Femur (tissue), 1 donor: ENCODE results near the gene PPY.
"Not testable (repeated sequence)": the region's sequence is repeated elsewhere in the genome, so short reads cannot be mapped to it uniquely, and the experiment has no call there.

Experiments
- DNase-seq: peaks from one replicate; pipeline ENCODE4 v3.0.0-alpha.2; 2017

The PPY gene

DNA sequence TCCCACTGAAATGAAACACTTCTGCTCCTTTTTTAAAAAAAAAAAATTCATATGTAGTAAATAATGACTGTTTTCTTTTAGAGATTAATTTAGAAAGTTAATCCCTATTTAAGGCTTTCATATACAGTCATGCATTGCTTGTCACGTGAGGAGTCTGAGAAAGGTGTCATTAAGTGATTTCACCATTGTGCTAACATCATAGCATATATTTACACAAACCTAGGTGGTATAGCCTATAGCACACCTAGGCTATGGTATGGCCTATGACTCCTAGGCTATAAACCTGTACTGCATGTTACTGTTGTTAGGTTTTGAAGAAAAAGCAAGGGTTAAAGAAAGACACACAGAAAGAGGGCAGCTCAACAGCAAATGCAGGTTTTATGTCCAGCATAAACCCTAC is 13.7 kb downstream of the PPY start:
- no peak for DNase-seq

DNA sequence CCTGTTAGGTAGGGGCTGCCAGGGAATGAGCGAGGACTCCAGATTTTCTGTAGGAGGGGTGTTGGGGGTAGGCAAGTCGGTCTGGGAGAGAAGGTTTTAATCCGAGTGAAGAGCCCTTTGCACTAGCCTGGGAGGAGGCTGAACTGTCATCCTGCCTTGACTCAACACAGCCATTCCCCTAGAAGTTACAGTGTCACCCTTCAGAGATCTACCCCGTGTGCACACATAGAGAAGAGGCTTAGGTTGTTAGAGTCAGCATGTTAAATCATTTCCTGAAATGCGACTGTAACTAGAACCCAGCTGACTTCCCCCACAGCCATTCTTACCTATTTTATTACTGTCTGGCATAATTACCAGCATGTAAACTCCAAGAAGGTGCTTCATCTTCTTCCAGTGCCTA is 14.3 kb downstream of the PPY start:
- not testable (repeated sequence) for DNase-seq

DNA sequence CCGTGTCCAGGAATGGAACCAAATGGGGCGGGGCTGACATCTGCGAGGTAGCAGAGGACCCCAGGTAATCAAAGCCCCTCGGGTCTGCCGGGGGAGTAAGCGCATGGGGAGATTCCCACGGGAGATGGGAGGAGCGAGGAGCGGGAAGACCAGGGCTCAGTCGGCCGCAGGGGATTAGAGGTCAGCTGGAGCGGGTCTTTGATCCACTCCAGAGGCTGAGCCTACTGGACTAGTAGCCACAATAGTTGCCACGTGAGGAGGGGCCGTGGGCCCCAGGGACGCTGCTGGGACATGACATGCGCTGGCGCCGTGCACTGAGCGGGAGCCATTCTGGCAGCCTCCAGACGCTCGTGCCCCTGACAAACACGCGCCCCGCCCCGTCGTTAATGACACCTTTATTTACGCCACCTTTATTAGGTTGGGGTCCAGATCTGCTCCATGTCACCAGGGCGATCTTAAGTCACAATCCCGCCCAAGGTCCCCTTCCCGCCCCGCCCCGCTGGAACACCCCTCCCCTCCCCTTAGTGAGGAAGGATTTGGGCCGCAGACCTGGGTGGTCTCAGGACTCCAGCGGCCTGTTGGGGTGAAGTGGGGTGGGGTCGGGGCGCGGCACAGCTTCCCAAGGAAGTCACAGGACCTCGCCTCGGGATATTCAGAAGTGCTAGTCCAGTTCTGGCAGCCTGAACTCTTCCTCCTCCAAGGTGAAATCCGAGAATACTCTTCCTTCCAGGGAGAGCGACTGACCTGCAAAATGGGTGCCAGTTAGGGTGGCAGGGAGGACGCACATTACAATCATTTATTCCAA is 15.0 kb downstream of the PPY start:
- DNase-seq: no peak

DNA sequence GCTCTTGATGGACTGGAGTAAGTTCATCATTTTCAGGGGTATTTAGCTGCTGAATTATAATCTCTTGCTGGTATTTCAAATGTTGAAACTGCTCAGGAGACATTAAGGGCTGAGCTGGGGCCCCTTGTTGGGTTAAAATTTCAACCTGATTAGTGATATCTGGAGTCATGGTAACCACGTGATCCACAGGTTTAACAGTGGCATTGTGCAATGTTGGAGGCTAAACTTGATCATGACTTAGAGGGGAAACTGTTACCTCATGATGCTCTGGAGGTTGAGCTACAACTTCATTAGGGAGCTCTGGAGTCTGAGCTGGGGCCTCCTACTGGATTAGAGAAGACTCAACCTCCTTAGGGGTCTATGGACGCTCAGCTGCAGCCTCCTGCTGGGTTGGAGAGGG is 17.7 kb downstream of the PPY start:
- no peak for DNase-seq

DNA sequence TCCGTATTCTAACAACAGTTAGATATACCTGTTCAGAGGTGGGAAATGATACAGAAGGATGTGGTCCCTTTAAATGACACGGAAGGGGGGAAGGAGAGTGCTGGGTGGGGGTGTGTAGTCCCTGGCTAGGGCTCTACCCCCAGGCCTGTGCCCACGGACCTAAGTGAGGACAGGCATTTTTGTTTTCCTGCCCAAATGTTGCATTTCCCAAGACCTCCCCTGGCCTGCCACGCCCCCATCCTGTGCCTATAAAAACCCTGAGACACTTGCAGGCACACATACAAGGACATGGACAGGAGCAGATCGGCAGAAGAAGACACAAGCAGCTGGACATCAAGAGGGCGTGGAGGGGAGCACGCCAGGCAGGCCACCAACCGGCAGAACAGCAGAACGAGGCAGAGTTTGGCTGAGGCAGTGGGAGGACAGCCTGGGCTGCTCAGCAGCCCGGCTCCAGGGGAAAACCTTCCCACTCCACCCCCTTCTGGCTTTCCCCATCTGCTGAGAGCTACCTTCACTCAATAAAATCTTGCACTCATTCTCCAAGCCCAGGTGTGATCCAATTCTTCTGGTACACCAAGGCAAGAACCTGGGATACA is 21.7 kb downstream of the PPY start:
- no peak for DNase-seq

DNA sequence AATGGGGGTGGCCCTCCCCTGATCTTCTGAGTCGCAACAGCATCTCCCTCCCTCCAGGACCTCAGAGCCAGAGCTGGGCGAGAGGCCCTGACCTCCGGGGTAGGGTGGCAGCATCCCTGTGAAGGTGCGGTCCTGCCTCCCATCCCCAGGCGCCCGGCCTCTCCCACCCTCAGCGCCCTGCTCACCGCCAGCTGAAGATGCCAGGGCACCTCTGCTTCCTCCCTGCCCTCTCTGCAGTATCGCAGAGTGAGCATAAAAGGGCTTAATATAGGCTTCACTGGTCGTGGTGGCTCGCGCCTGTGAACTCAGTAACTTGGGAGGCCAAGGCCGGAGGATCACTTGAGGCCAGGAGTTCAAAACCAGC is 24.3 kb downstream of the PPY start:
- DNase-seq: no peak

DNA sequence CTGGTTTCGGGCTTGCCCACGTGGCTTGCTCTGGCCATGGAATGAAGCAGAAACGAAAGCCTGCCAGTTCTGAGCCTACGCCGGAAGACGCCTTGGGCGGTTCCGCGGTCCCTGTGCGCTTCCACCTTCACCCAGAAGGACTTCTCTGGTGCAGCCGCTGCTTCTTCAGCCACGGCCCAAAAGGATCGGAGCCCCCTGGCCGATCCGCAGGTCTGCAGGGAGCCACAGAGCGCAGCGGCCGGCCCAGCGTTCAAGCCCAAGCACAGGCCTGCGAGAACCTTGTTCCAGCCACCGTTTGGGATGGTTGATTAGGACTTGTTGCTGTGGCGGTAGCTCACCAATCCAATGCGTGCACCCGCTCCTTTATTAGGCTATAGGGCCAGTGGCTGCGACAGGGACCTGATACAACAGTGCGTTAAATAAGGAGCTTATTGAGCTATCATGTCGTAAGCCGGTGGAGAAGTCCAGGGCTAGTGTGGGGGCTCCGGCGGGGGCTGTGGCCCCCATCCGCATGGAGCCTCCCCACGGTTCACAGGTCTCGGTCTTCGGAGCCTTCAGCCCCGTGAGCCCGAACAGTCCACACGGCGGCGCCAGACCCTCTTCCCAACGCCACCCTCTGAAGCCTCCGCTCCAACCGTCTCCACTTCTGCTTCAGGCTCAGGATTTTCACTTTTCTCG is 24.8 kb downstream of the PPY start:
- DNase-seq: no peak

DNA sequence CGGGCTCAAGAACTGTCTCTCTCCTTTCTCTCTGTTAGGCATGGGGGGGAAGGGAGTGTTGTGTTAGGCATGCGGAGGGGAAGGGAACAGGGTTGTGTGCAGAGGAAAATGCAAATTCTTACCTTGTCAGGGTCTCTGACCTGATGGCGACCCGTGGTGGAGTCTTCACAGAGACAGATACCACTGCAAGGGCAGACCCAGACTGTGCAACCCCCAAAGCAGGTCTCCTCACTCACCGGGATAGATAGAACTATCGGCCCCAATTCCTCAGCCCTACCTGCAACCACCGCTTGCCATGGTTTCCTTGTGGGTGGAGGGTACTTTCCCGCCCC is 25.3 kb downstream of the PPY start:
- no peak for DNase-seq

DNA sequence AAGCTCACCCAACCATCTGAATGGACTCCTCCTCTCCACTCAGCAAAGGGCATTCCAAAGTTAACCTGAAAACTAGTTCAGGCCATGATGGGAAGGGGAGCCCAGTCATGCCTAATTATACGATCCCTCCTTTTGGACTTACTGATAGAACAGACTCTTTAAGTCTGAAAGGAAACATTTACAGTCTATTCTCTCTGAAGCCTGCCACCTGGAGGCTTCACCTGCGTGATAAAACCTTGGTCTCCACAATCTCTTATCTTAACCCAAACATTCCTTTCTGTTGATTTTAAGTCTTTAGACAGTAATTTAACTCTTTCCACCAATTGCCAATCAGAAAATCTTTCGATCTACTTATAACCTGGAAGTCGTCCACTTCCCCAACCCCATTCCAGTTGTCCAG is 25.9 kb downstream of the PPY start:
- no peak for DNase-seq

DNA sequence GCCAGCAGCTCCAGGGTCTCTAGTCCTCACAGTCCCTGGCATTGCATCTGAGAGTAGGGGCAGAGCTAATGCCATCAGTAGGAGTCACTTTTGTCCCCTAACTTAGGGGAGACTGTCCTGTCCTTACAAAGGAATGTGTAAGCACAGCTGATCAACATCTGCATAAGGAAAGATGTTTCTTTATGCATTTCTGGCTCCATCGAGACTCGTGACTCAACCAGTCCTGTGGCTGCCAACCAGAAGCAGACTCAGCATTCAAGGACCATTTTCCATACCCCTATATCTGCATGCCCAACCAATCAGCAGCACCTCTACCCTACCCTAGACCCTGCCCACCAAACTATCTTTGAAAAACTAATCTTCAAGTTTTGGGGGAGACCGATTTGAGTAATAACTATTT is 26.7 kb downstream of the PPY start:
- no peak for DNase-seq

DNA sequence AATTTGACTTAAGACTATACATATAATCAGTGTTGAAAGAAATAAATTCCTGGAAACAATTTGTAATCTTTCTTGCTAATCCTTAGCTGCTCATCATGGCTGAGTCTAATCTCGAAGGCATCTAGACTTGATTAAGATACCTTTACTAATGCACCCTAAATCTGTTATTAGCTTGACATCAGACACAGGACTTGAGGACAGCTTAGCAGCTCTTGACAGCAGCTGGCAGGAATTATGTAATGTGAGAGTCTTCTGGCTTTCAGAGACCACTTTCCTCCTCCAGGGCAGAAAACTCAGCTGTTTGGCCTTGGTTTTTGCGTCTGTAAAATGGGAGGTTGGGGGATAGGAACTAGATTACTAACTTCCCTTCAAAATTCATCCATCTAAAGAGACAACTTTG is 27.8 kb downstream of the PPY start:
- DNase-seq: no peak

DNA sequence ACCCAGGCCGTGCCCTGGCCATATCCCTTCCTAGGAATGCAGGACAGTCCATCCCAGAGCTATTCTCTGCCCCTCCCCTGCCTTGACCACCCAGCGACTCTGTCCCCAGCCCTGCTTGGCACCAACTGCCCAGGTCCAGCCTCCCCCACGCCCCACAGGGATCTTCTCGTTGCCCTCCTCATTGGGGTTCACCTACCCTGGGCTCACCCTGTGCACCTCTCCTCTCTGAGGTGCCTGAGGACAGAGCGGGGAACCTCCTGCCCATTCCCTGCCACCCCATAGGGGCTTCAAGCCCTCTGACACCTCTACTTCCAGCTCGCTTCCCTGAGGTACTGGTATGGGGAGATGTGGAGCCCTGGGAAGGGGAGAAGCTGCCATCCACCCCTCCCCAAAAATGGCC is 28.7 kb downstream of the PPY start:
- no peak for DNase-seq

DNA sequence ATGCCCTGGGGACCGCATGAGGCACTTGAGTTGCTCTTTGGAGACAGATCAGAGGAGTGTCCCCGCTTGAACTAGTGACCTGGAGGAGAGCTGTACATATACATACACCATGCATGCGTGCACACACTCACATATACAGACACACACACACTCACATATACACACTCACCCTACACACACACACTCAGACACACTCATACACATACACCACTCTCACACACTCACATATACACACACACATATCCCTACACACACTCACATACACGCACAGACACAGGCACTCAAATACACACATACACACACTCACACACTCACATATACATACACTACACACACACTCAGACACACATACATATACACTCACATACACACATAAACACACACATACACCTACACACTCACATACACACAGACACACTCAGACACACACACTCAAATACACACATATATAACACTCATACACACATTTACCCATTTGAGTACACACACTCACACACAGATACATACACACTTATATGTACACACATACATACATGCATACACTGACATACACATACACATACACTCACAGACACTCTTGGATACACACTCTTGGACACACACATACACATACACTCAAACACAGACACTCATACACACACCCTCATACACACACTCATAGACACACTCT is 29.5 kb downstream of the PPY start:
- DNase-seq: no peak

DNA sequence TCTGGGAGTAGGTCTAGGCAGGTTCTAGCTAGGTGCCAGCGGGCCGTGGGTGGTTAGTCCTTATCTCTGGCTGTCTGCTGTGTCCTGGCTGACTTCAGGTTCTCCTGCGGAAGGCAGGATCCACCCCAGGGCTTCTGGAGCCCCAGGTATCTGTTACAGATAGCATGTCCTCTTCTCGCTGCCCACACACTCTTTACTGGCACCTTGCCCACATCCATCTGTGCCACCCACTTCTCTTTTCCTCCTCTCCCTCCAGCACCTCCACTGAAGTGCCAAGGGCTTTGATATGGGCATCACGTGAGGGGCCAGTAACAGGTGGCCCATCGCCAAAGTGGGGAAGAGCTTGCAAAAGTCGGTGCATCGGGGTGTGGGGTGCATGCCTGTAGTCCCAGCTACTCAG is 30.4 kb downstream of the PPY start:
- no peak for DNase-seq

DNA sequence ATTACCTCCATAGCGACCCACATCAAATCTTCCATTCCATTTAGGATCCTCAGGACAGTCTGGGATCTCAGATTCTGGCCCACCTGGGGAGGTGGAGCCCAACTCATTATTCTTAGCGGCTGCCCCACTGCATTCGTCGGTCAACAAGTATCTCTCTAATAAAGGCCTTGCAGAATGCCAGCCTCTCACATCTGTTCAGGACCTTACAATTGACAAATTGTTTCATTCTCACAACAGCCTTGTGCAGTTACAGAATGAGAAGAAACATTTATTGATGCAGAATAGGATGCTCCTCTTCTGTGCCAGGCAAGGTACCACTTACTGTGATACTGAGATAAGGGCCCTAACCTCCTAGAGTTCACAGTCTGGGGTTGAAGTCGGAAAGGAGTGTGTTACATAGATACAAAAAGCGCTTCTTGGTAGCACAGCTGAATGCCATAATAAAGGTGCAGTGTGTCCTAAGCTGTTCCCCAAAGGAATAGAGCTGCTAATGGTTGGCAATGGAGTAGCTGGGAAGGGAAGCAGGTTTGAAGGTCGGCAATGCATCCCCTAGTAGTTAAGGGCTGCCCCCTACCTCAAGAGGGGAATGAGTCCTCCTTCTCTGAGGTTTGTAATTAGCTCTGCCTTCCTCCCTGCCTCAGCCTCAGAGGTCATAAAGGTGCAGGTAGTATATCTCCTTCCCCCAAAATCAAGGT is 32.6 kb downstream of the PPY start:
- DNase-seq: no peak

DNA sequence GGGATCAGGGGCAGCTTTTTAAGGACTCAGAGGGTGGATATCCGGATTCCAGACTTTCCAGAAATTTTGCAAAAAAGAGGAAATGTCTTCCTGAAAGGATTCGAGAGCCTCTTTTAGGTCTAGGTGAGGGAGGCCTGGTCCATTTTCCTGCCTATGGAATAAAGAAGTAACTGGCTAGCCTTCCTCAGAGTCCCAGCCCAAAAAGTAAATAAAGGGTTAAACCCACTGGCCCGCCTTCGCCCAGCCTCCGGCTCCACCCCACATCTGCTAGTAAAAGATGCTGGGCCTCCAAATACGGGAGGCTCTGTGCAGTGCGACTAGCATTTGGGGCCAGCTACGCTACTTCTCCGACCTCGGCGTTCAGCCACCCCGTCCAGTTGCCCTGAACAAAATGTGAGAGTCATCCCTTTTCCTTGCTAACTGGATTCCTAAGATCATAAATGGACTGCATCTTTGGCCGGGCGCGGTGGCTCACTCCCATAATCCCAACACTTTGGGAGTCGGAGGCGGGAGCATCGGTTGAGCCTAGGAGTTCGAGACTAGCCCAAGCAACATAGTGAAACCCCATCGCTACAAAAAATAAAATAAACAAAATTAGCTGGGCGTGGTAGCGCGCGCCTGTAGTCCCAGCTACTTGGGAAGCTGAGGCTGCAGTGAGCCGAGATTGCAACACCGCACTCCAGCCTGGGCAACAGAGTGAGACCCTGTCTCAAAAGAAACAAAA is 34.1 kb downstream of the PPY start:
- peak; percentile 83 for DNase-seq

DNA sequence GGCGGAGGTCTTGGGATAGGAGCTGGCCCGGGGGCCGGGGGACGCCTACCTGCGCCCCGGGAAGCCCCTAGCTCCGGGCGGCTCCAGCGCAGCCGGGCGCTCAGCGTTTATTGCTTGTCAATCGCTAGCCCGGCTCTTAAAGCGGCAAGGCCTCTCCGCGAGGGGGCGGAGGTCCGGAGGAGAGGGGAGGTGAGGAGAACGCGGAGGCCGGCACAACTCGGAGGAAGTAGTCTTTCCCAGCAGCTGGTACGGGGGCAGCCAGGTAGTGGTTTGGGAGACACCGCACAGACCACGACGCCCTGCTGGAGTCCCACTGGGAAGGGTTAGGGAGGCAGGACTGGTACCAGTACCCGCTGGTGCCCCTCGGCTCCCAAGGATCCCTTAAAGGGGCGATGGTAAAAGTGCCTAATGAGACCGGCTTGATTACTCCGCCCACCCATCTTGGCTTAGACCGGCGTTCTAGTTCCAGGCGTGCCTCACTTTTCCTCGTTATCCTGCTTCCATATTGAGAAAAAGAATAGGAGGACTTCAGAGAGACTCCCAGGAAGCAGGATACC is 34.8 kb downstream of the PPY start, which contains the start of gene MPP2:
Gene MPP2, minus strand, starts transcription at position 112 of the 557 bp plus-strand sequence. CDS start 3,076 bp downstream, outside the sequence.
- DNase-seq: peak; percentile 90

DNA sequence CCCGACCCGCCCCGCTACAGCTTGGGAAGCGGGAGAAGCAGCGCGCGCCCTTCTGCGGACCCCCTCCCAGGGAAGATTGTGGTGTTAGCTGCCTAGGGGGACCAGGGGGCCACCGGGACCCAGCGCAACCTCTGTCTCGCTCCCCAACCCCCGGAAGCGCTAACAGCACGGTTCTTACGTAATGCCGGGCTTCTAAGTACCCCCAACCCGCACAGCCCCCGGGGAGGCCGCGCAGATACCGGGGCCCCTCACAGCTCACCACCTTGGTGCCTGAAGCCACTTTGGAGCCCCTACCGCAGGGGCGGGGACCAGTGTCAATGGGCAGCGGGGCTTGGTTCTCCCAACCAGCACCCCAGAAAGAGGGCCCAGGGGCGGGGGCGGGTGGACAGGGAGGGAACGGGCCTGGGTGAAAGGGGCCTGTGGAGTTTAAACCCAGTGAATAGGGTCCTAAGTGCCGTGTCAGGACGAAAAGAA is 35.3 kb downstream of the PPY start:
- DNase-seq: no peak

DNA sequence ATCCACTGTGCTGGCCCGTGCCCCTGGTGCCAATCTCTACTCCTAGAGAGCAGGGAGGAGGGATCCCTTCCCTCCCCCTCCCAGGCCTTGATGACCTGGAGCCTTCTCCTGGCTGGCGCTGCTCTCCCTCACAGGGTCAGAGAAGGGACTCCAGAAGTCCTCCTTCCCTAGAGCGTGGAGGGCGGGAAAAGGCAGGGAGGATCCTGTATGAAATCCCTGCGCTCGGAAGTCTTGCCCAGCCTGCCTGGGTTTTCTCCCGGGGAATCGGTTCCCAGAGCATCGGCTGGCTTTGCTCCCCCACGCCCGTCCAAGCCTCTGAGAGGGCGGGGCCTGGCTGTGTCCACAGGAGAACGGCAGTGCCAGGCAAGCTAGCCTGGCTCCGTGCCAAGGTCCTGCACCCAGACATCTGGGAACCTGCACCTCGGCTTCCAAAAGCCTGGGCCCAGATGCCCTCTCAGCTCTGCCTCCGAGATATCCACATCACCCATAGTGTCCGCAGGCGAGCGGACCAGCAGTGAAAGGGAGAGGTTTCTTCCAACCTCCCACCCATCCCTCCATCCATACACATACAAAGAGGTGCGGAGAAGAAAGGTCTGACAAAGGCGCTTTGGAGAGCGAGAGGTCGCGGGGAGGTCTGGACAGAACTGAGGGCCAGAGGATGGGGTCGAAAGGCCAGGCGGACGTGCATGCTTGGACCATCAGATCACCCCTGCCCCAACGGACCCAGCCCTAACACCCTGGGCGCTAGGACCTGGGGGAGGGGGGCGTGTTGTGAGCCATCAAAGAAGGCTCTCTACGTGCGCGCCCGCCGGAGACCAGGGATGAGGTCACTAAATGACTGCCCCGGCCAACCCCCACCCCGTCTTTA is 36.1 kb downstream of the PPY start:
- peak; percentile 89 for DNase-seq

DNA sequence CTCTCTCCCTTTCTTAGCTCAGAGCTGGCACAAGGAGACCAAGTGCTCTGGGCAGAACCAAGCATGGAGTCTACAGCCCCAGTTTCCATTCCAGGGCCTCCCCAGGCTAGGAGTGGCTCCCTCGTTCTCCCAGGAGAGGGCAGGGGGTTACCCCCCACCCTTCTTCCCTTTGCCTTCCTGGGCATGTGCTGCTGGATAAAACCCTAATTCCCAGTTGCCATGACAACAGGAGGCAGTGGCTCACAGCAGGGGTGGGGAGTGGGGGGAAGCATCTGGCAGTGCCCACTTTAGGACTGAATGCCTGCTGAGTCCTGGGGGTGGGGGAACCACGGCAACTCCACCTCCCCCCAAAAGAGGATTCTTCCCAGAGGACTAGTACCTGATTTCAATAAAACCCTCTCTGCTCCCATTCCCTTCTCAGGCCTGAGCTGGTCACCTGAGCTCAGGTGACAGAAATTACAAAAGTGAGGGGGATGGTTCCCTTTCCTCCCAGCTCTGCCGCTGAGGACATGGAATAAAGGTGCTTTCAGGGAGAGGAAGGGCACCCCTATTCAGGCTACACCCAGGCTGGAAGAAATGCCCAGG is 36.8 kb downstream of the PPY start:
- DNase-seq: no peak
